ENCODE data around the gene KRTAP12-2. TPM values are rescaled to one million over a fixed set of nuclear protein-coding genes. Genes with fewer than 3 reads are reported as not detected.

KRTAP12-2 gene
- not detected for polyA plus RNA-seq (2013, experiment 1 of 2)
- not detected for polyA plus RNA-seq (2013, experiment 2 of 2)

- Histone ChIP-seq H3K9me3 (ENCODE audit: control insufficient read depth, low read length) (peaks cover 23% of the 10 kb centered on the region), H3K27ac (ENCODE audit: low read depth, low read length, severe bottlenecking) (no peak within 1 kb of the TSS), H3K36me3 (ENCODE audit: control insufficient read depth, insufficient read depth, low read length) (no peaks in the 10 kb centered on the region), H3K4me3 (ENCODE audit: extremely low read depth, insufficient read depth, low read length, poor library complexity, severe bottlenecking) (no peak within 1 kb of the TSS), H3K4me1 (ENCODE audit: control insufficient read depth, insufficient read depth, low read length, poor library complexity, severe bottlenecking) (no peaks in the 10 kb centered on the region)
- WGBS, 2 experiments (ENCODE audit: insufficient coverage in 2 of 2): 87 to 92% methylated on average over 13 to 14 of the region's 19 CpGs
Measured at GRCh38 chr21:44666401-44667320, at the start of gene KRTAP12-2. Gene KRTAP12-2 (minus strand): TSS chr21:44666927. CDS start chr21:44666886, 41 bp downstream.

- Histone ChIP-seq H3K4me1 (ENCODE audit: control insufficient read depth, insufficient read depth, low read length, poor library complexity, severe bottlenecking) (peaks cover 8% of the 10 kb centered on the region), H3K9me3 (ENCODE audit: control insufficient read depth, low read length) (no peaks in the 10 kb centered on the region), H3K4me3 (ENCODE audit: extremely low read depth, insufficient read depth, low read length, poor library complexity, severe bottlenecking) (no peak overlapping the region), H3K36me3 (ENCODE audit: control insufficient read depth, insufficient read depth, low read length) (no peaks in the 10 kb centered on the region), H3K27ac (ENCODE audit: low read depth, low read length, severe bottlenecking) (no peak overlapping the region)
- 25 to 57% methylated on average over 4 of the region's 8 CpGs for WGBS, 2 experiments (ENCODE audit: insufficient coverage in 2 of 2)
Measured at GRCh38 chr21:44714905-44715304, 48.2 kb upstream of the KRTAP12-2 start.

GRCh38 chr21:44713846-44714245, 47.1 kb upstream of the KRTAP12-2 start:
- no peaks in the 10 kb centered on the region for H3K9me3 ChIP-seq (ENCODE audit: control insufficient read depth, low read length)
- H3K27ac ChIP-seq (ENCODE audit: low read depth, low read length, severe bottlenecking): no peak overlapping the region
- no peaks in the 10 kb centered on the region for H3K36me3 ChIP-seq (ENCODE audit: control insufficient read depth, insufficient read depth, low read length)
- 88 to 90% methylated on average over 9 to 10 of the region's 10 CpGs for WGBS, 2 experiments (ENCODE audit: insufficient coverage in 2 of 2)
- H3K4me3 ChIP-seq (ENCODE audit: extremely low read depth, insufficient read depth, low read length, poor library complexity, severe bottlenecking): no peak overlapping the region
- peaks cover 15% of the 10 kb centered on the region for H3K4me1 ChIP-seq (ENCODE audit: control insufficient read depth, insufficient read depth, low read length, poor library complexity, severe bottlenecking)

GRCh38 chr21:44713130-44713529, 46.4 kb upstream of the KRTAP12-2 start:
- Histone ChIP-seq H3K36me3 (ENCODE audit: control insufficient read depth, insufficient read depth, low read length) (no peaks in the 10 kb centered on the region), H3K27ac (ENCODE audit: low read depth, low read length, severe bottlenecking) (no peak overlapping the region), H3K4me3 (ENCODE audit: extremely low read depth, insufficient read depth, low read length, poor library complexity, severe bottlenecking) (no peak overlapping the region), H3K4me1 (ENCODE audit: control insufficient read depth, insufficient read depth, low read length, poor library complexity, severe bottlenecking) (peaks cover 15% of the 10 kb centered on the region), H3K9me3 (ENCODE audit: control insufficient read depth, low read length) (no peaks in the 10 kb centered on the region)
- WGBS, 2 experiments (ENCODE audit: insufficient coverage in 2 of 2): 73 to 93% methylated on average over 3 to 4 of the region's 9 CpGs

- H3K36me3 ChIP-seq (ENCODE audit: control insufficient read depth, insufficient read depth, low read length): no peaks in the 10 kb centered on the region
- peaks cover 15% of the 10 kb centered on the region for H3K4me1 ChIP-seq (ENCODE audit: control insufficient read depth, insufficient read depth, low read length, poor library complexity, severe bottlenecking)
- 9 to 12% methylated on average over 10 to 18 of the region's 22 CpGs for WGBS, 2 experiments (ENCODE audit: insufficient coverage in 2 of 2)
- H3K4me3 ChIP-seq (ENCODE audit: extremely low read depth, insufficient read depth, low read length, poor library complexity, severe bottlenecking): no peak overlapping the region
- no peak overlapping the region for H3K27ac ChIP-seq (ENCODE audit: low read depth, low read length, severe bottlenecking)
- no peaks in the 10 kb centered on the region for H3K9me3 ChIP-seq (ENCODE audit: control insufficient read depth, low read length)
Measured at GRCh38 chr21:44712203-44713028, 45.7 kb upstream of the KRTAP12-2 start.

GRCh38 chr21:44711327-44712202, 44.8 kb upstream of the KRTAP12-2 start, which contains the start of gene TSPEAR:
Gene TSPEAR (minus strand): TSS chr21:44711572. CDS start chr21:44711514, 58 bp downstream.
- no peak within 1 kb of the TSS for H3K4me3 ChIP-seq (ENCODE audit: extremely low read depth, insufficient read depth, low read length, poor library complexity, severe bottlenecking)
- H3K4me1 ChIP-seq (ENCODE audit: control insufficient read depth, insufficient read depth, low read length, poor library complexity, severe bottlenecking): peaks cover 15% of the 10 kb centered on the region
- H3K9me3 ChIP-seq (ENCODE audit: control insufficient read depth, low read length): no peaks in the 10 kb centered on the region
- no peaks in the 10 kb centered on the region for H3K36me3 ChIP-seq (ENCODE audit: control insufficient read depth, insufficient read depth, low read length)
- no peak within 1 kb of the TSS for H3K27ac ChIP-seq (ENCODE audit: low read depth, low read length, severe bottlenecking)
- 1% methylated on average over 17 to 34 of the region's 41 CpGs for WGBS, 2 experiments (ENCODE audit: insufficient coverage in 2 of 2)

- 1 to 2% methylated on average over 15 to 18 of the region's 20 CpGs for WGBS, 2 experiments (ENCODE audit: insufficient coverage in 2 of 2)
- no peak overlapping the region for H3K4me3 ChIP-seq (ENCODE audit: extremely low read depth, insufficient read depth, low read length, poor library complexity, severe bottlenecking)
- no peak overlapping the region for H3K27ac ChIP-seq (ENCODE audit: low read depth, low read length, severe bottlenecking)
- H3K9me3 ChIP-seq (ENCODE audit: control insufficient read depth, low read length): no peaks in the 10 kb centered on the region
- no peaks in the 10 kb centered on the region for H3K36me3 ChIP-seq (ENCODE audit: control insufficient read depth, insufficient read depth, low read length)
- peaks cover 15% of the 10 kb centered on the region for H3K4me1 ChIP-seq (ENCODE audit: control insufficient read depth, insufficient read depth, low read length, poor library complexity, severe bottlenecking)
Measured at GRCh38 chr21:44710756-44711326, 44.1 kb upstream of the KRTAP12-2 start.

- H3K36me3 ChIP-seq (ENCODE audit: control insufficient read depth, insufficient read depth, low read length): no peaks in the 10 kb centered on the region
- no peaks in the 10 kb centered on the region for H3K9me3 ChIP-seq (ENCODE audit: control insufficient read depth, low read length)
- no peak overlapping the region for H3K4me3 ChIP-seq (ENCODE audit: extremely low read depth, insufficient read depth, low read length, poor library complexity, severe bottlenecking)
- 2 to 5% methylated on average over 12 to 13 of the region's 17 CpGs for WGBS, 2 experiments (ENCODE audit: insufficient coverage in 2 of 2)
- peaks cover 15% of the 10 kb centered on the region for H3K4me1 ChIP-seq (ENCODE audit: control insufficient read depth, insufficient read depth, low read length, poor library complexity, severe bottlenecking)
- no peak overlapping the region for H3K27ac ChIP-seq (ENCODE audit: low read depth, low read length, severe bottlenecking)
Measured at GRCh38 chr21:44710294-44710665, 43.6 kb upstream of the KRTAP12-2 start.

GRCh38 chr21:44709426-44710293, 42.9 kb upstream of the KRTAP12-2 start:
- Histone ChIP-seq H3K4me1 (ENCODE audit: control insufficient read depth, insufficient read depth, low read length, poor library complexity, severe bottlenecking) (peaks cover 15% of the 10 kb centered on the region), H3K27ac (ENCODE audit: low read depth, low read length, severe bottlenecking) (no peak overlapping the region), H3K9me3 (ENCODE audit: control insufficient read depth, low read length) (no peaks in the 10 kb centered on the region), H3K36me3 (ENCODE audit: control insufficient read depth, insufficient read depth, low read length) (no peaks in the 10 kb centered on the region), H3K4me3 (ENCODE audit: extremely low read depth, insufficient read depth, low read length, poor library complexity, severe bottlenecking) (no peak overlapping the region)
- 2% methylated on average over 34 to 38 of the region's 45 CpGs for WGBS, 2 experiments (ENCODE audit: insufficient coverage in 2 of 2)
